NCI-H2171 treated with DMSO at 0.1 percent for 48 hours (cell line): ENCODE measurements around the gene HSFX3.
"Not testable (repeated sequence)": the region's sequence is repeated elsewhere in the genome, so short reads cannot be mapped to it uniquely, and the experiment has no call there.

Source experiments
- DNase-seq: peaks from one replicate; lab custom pipeline; 2025; lab: John Stamatoyannopoulos, UW

The HSFX3 gene

GRCh38 chrX:149545545-149546543 lies 3.9 kb downstream of the HSFX3 start:
- not testable (repeated sequence) for DNase-seq

GRCh38 chrX:149541521-149542047 lies 8.1 kb downstream of the HSFX3 start:
- no peak for DNase-seq

- peak; percentile 94 for DNase-seq
These were observed 8.9 kb downstream of the HSFX3 start, which contains the start of gene EOLA1 for GRCh38 chrX:149540621-149541520. Gene EOLA1, plus strand, starts transcription at chrX:149541012. Its CDS starts 4,619 bp downstream, at chrX:149545631.

GRCh38 chrX:149540131-149540620 lies 9.5 kb downstream of the HSFX3 start:
- peak; percentile 87 for DNase-seq

- DNase-seq: peak; percentile 95
These were observed 10.2 kb downstream of the HSFX3 start for GRCh38 chrX:149539283-149540130.

GRCh38 chrX:149537474-149537873 lies 12.2 kb downstream of the HSFX3 start:
- DNase-seq: not testable (repeated sequence)

- not testable (repeated sequence) for DNase-seq
These were observed 14.7 kb downstream of the HSFX3 start for GRCh38 chrX:149534926-149535602.

- DNase-seq: not testable (repeated sequence)
These were observed 15.7 kb downstream of the HSFX3 start for GRCh38 chrX:149533999-149534398.

- not testable (repeated sequence) for DNase-seq
These were observed 16.9 kb downstream of the HSFX3 start for GRCh38 chrX:149532868-149533267.

GRCh38 chrX:149531599-149531998 lies 18.1 kb downstream of the HSFX3 start:
- DNase-seq: no peak

- DNase-seq: no peak
These were observed 21.3 kb downstream of the HSFX3 start for GRCh38 chrX:149528381-149528780.

- DNase-seq: peak; percentile 28
These were observed 22.0 kb downstream of the HSFX3 start for GRCh38 chrX:149527705-149528104.

- not testable (repeated sequence) for DNase-seq
These were observed 23.2 kb downstream of the HSFX3 start for GRCh38 chrX:149526318-149527033.

- not testable (repeated sequence) for DNase-seq
These were observed 23.8 kb downstream of the HSFX3 start for GRCh38 chrX:149525903-149526302.

- DNase-seq: peak; percentile 68
These were observed 24.3 kb downstream of the HSFX3 start for GRCh38 chrX:149525389-149525788.

GRCh38 chrX:149522916-149523315 lies 26.8 kb downstream of the HSFX3 start:
- DNase-seq: no peak

- DNase-seq: no peak
These were observed 28.3 kb downstream of the HSFX3 start for GRCh38 chrX:149521438-149521837.

- DNase-seq: not testable (repeated sequence)
These were observed 29.0 kb downstream of the HSFX3 start for GRCh38 chrX:149520636-149521277.

GRCh38 chrX:149518236-149518635 lies 31.5 kb downstream of the HSFX3 start:
- no peak for DNase-seq
